GM12891 (cell line): ENCODE measurements around the gene MLYCD.

ENCODE experiments used
- POLR2A ChIP-seq: IDR thresholded peaks from 2 replicates; pipeline ENCODE4 v1.6.1; 2011; ENCODE audit warnings: low read depth, low read length, control low read depth
- POLR2AphosphoS5 ChIP-seq: IDR thresholded peaks from 2 replicates; pipeline ENCODE4 v1.6.1; 2011; ENCODE audit warnings: low read depth, low read length, control low read depth

GRCh38 chr16:83933885-83934683 is 35.2 kb downstream of the MLYCD start:
- no peak for TF ChIP-seq POLR2AphosphoS5
- TF ChIP-seq POLR2A = no peak
